Ectodermal cell (in vitro differentiated cells): ENCODE data around the gene ETNK2.

Experiments
- H3K27ac ChIP-seq: 2 replicates; pipeline ENCODE4 v1.7.0; 2013; ENCODE audit warnings: mild to moderate bottlenecking, low read depth, low read length; ENCODE audit not compliant: insufficient read depth, poor library complexity, severe bottlenecking
- H3K27me3 ChIP-seq: 2 replicates; pipeline ENCODE4 v1.7.0; 2013; ENCODE audit warnings: mild to moderate bottlenecking, low read length; ENCODE audit not compliant: insufficient read depth, control insufficient read depth, poor library complexity, severe bottlenecking
- H3K36me3 ChIP-seq: one replicate; pipeline ENCODE4 v1.7.0; 2013; ENCODE audit warnings: low read length; ENCODE audit not compliant: control insufficient read depth, insufficient read depth
- H3K4me1 ChIP-seq: one replicate; pipeline ENCODE4 v1.7.0; 2013; ENCODE audit warnings: low read length; ENCODE audit not compliant: control insufficient read depth, insufficient read depth
- H3K4me3 ChIP-seq: 2 replicates; pipeline ENCODE4 v1.7.0; 2013; ENCODE audit warnings: low read depth, low read length, control low read depth; ENCODE audit not compliant: insufficient read depth
- H3K9me3 ChIP-seq: 2 replicates; pipeline ENCODE4 v1.7.0; 2013; ENCODE audit warnings: mild to moderate bottlenecking, low read length, moderate library complexity; ENCODE audit not compliant: control insufficient read depth
- WGBS, 2 experiments: methylation state at CpG; one replicate each; pipeline ENCODE4 v1.1.7; 2013; ENCODE audit warnings: missing lambda C conversion rate in 2 of 2; 5-methylcytosine and 5-hydroxymethylcytosine counted together

ETNK2 gene

DNA sequence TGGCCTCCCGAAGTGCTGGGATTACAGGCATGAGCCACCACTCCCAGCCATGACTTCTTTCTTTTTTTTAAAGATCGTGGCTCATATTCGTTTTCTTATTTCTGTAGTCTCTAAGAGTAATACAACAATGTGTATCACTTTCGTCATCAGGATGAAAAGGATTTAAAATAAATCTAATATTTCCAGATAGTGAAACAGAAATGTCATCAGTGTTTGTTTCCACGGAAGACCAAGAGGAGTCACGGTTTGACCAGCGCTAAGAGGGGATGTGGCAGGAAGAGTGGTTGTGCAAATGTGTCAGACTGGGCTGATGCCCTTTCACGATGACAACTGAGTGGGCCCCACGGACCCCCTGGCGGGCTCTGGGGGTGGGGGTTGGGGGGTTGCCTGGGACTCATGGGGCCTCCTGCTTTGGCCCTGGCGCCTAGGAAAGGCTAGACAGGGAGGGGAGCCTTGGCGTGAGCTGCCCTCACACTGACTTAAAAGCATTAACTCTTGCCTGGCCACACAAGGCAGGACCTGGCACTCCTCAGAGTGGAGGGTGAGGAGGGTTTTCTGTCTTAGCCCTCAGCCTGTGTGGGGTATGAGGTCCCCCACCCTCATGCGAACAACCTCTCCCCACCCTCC, 70.6 kb downstream of the ETNK2 start:
- 30 to 36% methylated on average over 12 to 13 of the region's 13 CpGs for WGBS, 2 experiments
- peaks cover 62% of the 10 kb centered on the region for H3K4me1 ChIP-seq
- no peaks in the 10 kb centered on the region for H3K27me3 ChIP-seq
- H3K27ac ChIP-seq: no peak overlapping the region
- H3K36me3 ChIP-seq: no peaks in the 10 kb centered on the region
- no peak overlapping the region for H3K4me3 ChIP-seq
- H3K9me3 ChIP-seq: no peaks in the 10 kb centered on the region
